HG03066 (cell line): ENCODE data around the gene C1orf141.
"Not testable (repeated sequence)": the region's sequence is repeated elsewhere in the genome, so short reads cannot be mapped to it uniquely, and the experiment has no call there.

Source experiments
- ATAC-seq: cut with Tn5 transposase; IDR thresholded peaks from one replicate; pipeline ENCODE4 v1.9.1; 2021; ENCODE audit warnings: low read depth; ENCODE audit not compliant: unreplicated experiment

C1orf141 gene

GRCh38 chr1:67134695-67135094 lies at the start of gene C1orf141:
C1orf141 (minus strand) TSS chr1:67134970; CDS start chr1:67127240, 7,730 bp downstream.
- ATAC-seq: no peak

GRCh38 chr1:67175530-67176087 lies 40.8 kb upstream of the C1orf141 start:
- no peak for ATAC-seq

GRCh38 chr1:67174716-67175284 lies 40.0 kb upstream of the C1orf141 start:
- ATAC-seq: peak; percentile 56

GRCh38 chr1:67173988-67174387 lies 39.2 kb upstream of the C1orf141 start:
- ATAC-seq: no peak

GRCh38 chr1:67171978-67172377 lies 37.2 kb upstream of the C1orf141 start:
- no peak for ATAC-seq

- ATAC-seq: no peak
Measured at GRCh38 chr1:67171574-67171955, 36.8 kb upstream of the C1orf141 start.

- ATAC-seq: no peak
Measured at GRCh38 chr1:67170751-67171573, 36.2 kb upstream of the C1orf141 start.

- ATAC-seq: no peak
Measured at GRCh38 chr1:67169932-67170331, 35.2 kb upstream of the C1orf141 start.

- ATAC-seq: no peak
Measured at GRCh38 chr1:67169496-67169895, 34.7 kb upstream of the C1orf141 start.

- peak; percentile 75 for ATAC-seq
Measured at GRCh38 chr1:67166196-67166595, 31.4 kb upstream of the C1orf141 start, which contains the start of gene IL23R. IL23R (plus strand) TSS chr1:67166454; CDS start chr1:67168121, 1,667 bp downstream.

GRCh38 chr1:67165468-67166041 lies 30.8 kb upstream of the C1orf141 start:
- ATAC-seq: no peak

GRCh38 chr1:67162954-67163353 lies 28.2 kb upstream of the C1orf141 start:
- ATAC-seq: no peak

- no peak for ATAC-seq
Measured at GRCh38 chr1:67159233-67159632, 24.5 kb upstream of the C1orf141 start.

- ATAC-seq: no peak
Measured at GRCh38 chr1:67158401-67158800, 23.6 kb upstream of the C1orf141 start.

- ATAC-seq: no peak
Measured at GRCh38 chr1:67150931-67151330, 16.2 kb upstream of the C1orf141 start.

- peak; percentile 91 for ATAC-seq
Measured at GRCh38 chr1:67149179-67149770, 14.5 kb upstream of the C1orf141 start.

GRCh38 chr1:67148516-67149178 lies 13.9 kb upstream of the C1orf141 start:
- ATAC-seq: peak; percentile 20

- ATAC-seq: not testable (repeated sequence)
Measured at GRCh38 chr1:67147973-67148372, 13.2 kb upstream of the C1orf141 start.

GRCh38 chr1:67146539-67146938 lies 11.8 kb upstream of the C1orf141 start:
- ATAC-seq: no peak

GRCh38 chr1:67146101-67146500 lies 11.3 kb upstream of the C1orf141 start:
- no peak for ATAC-seq
